H1 (cell line): ENCODE results near the gene KIF5A. TPM values are rescaled to one million over a fixed set of nuclear protein-coding genes. Genes with fewer than 3 reads are reported as not detected.

Source experiments
- BACH1 ChIP-seq: IDR thresholded peaks from 2 replicates; pipeline ENCODE4 v1.6.1; 2012; ENCODE audit warnings: low read length, improper control_type of control experiment
- CBX8 ChIP-seq: fragments of 300-800, 300-1000 bp; sonication (generic); IDR thresholded peaks from 2 replicates; pipeline ENCODE4 v1.7.1; 2016; ENCODE audit warnings: low read depth, low read length, borderline replicate concordance
- CHD1 ChIP-seq: IDR thresholded peaks from 2 replicates; pipeline ENCODE4 v1.6.1; 2012; ENCODE audit warnings: low read depth, low read length, improper control_type of control experiment
- FOSL1 ChIP-seq: IDR thresholded peaks from 2 replicates; pipeline ENCODE4 v1.6.1; 2011; ENCODE audit warnings: mild to moderate bottlenecking, low read depth, low read length, moderate library complexity; ENCODE audit not compliant: insufficient read depth
- KDM1A ChIP-seq: fragments of 200-600, 300-600 bp; sonication (generic); IDR thresholded peaks from 2 replicates; pipeline ENCODE4 v1.7.1; 2016; ENCODE audit warnings: mild to moderate bottlenecking, low read length, borderline replicate concordance
- POLR2AphosphoS5 ChIP-seq: IDR thresholded peaks from 2 replicates; pipeline ENCODE4 v1.6.1; 2011; ENCODE audit warnings: low read depth, low read length
- RBBP5 ChIP-seq: IDR thresholded peaks from 2 replicates; pipeline ENCODE4 v1.7.1; 2012; ENCODE audit warnings: low read depth, mild to moderate bottlenecking, inconsistent platforms, low read length, moderate library complexity, borderline replicate concordance
- RNF2 ChIP-seq: fragments of 200-900, 300-1000 bp; sonication (generic); IDR thresholded peaks from 2 replicates; pipeline ENCODE4 v1.7.1; 2016; ENCODE audit warnings: borderline replicate concordance, low read depth, mild to moderate bottlenecking, antibody characterized with exemption, low read length; ENCODE audit not compliant: poor library complexity, severe bottlenecking; ENCODE audit errors: missing control alignments
- SIN3A ChIP-seq, 2 experiments: IDR thresholded peaks in 1 of 2; conservative IDR thresholded peaks in 1 of 2; 2 replicates each; pipeline ENCODE4 v1.6.1; 2011 to 2012; ENCODE audit warnings: low read length in 2 of 2, improper control_type of control experiment in 1 of 2, low read depth in 1 of 2, mild to moderate bottlenecking in 1 of 2
- SP2 ChIP-seq: IDR thresholded peaks from 2 replicates; pipeline ENCODE4 v1.6.1; 2012; ENCODE audit warnings: mild to moderate bottlenecking, low read length, inconsistent platforms
- SRF ChIP-seq: IDR thresholded peaks from 2 replicates; pipeline ENCODE4 v1.6.1; 2011; ENCODE audit warnings: mild to moderate bottlenecking, low read depth, low read length, moderate library complexity
- polyA plus RNA-seq, 7 experiments: library from polyadenylated mRNA; depleted of rRNA in 3 of 7; stranded (reverse) in 5 of 7; unstranded in 2 of 7; fragments of >200 nt in 5 of 7; fragments of 200-250 nt in 2 of 7; gene quantifications; 1 replicate in 5 of 7; 2 replicates in 1 of 7; 4 replicates in 1 of 7; pipeline versions ENCODE4 v1.2.1 to v1.2.3, GENCODE V29; 2011 to 2013; ENCODE audit warnings: missing spikeins in 2 of 7, mixed read lengths in 2 of 7
- total RNA-seq: library from RNA; stranded (reverse); fragmentation: NEBNext Ultra II Directional; extraction: Animal tissue kit (Norgen Biotek cat#: 25700); gene quantifications from 2 replicates; pipeline ENCODE4 v1.2.1, GENCODE V29; 2021
- TF ChIP-seq, protein P1 (sequence below), 3 experiments: IDR thresholded peaks; 1 replicate in 2 of 3; 2 replicates in 1 of 3; pipeline versions ENCODE4 v1.5.1 to v1.6.1; 2011; ENCODE audit warnings: low read length in 3 of 3, mild to moderate bottlenecking in 3 of 3, inconsistent platforms in 2 of 3, low read depth in 1 of 3, moderate library complexity in 1 of 3; ENCODE audit not compliant: insufficient read depth in 1 of 3; ENCODE audit errors: control extremely low read depth in 1 of 3
- TF ChIP-seq, protein P2 (sequence below): IDR thresholded peaks from 2 replicates; pipeline ENCODE4 v1.6.1; 2012; ENCODE audit warnings: inconsistent platforms
- TF ChIP-seq, protein P3 (sequence below): IDR thresholded peaks from 2 replicates; pipeline ENCODE4 v1.6.1; 2012; ENCODE audit warnings: low read length, inconsistent platforms
- TF ChIP-seq, protein P4 (sequence below): IDR thresholded peaks from 2 replicates; pipeline ENCODE4 v1.6.1; 2011; ENCODE audit warnings: low read length, improper control_type of control experiment
- TF ChIP-seq, protein P5 (sequence below): IDR thresholded peaks from 2 replicates; pipeline ENCODE4 v1.6.1; 2012; ENCODE audit warnings: inconsistent platforms

The KIF5A gene
- total and polyA plus RNA-seq, 2 of the 8 experiments (the other 6 are each of a cell fraction or from before 2014, with no cell fraction given): 10.7 to 21.9 TPM

DNA sequence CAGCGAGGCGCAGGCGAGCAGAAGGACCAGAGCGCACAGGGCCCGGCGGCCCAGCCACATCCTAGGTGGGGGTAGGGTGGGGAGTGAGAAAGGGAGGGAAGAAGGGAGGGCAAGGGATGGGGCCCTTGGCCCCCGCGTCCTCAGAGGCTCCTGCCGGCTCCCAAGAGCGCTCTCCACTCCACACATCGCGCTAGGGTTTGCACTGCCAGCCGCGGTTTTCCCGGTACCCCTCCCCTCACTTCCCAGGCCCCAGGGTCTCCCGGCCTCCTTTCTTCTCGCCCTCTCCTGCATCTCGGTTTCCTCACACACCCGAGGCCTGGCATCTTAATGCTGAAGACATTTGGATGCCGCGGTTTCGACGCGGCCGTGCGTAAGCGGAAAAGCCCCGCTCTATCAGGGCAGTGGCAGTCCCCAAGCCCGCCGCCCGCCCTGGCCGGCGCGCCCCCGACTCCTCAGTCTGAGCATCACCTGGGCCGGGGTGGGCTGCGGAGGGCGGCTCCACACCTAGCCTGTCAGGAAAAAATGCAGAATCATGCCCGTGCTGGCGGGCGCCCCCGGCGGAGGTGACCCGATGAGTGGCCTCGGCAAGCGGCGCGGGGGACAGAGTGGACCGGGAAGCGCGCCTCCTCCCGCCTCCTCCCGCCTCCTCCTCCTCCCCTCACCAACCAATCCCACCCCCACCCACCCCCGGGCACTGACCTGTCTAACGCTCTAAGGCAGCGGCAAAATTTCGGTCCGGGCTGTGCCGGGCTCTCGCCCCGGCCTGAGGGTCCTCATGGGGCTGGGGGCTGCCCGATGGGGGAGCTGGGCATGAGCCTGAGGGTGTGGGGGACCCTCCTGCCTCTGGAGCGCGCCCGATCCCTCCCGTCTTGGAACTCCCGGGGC, 82.5 kb downstream of the KIF5A start (continued):
- TF ChIP-seq SIN3A (conservative IDR thresholded peaks at IDR 0.05 in 1 of 2, IDR thresholded peaks at IDR 0.05 in 1 of 2; ENCODE audit: low read depth in 1 of 2, low read length in 2 of 2): no peak
- TF ChIP-seq, protein P1, sequence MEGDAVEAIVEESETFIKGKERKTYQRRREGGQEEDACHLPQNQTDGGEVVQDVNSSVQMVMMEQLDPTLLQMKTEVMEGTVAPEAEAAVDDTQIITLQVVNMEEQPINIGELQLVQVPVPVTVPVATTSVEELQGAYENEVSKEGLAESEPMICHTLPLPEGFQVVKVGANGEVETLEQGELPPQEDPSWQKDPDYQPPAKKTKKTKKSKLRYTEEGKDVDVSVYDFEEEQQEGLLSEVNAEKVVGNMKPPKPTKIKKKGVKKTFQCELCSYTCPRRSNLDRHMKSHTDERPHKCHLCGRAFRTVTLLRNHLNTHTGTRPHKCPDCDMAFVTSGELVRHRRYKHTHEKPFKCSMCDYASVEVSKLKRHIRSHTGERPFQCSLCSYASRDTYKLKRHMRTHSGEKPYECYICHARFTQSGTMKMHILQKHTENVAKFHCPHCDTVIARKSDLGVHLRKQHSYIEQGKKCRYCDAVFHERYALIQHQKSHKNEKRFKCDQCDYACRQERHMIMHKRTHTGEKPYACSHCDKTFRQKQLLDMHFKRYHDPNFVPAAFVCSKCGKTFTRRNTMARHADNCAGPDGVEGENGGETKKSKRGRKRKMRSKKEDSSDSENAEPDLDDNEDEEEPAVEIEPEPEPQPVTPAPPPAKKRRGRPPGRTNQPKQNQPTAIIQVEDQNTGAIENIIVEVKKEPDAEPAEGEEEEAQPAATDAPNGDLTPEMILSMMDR (IDR thresholded peaks at IDR 0.05; ENCODE audit: control extremely low read depth in 1 of 3, insufficient read depth in 1 of 3, low read depth in 1 of 3, low read length in 3 of 3): no peak
- no peak for TF ChIP-seq SP2
- TF ChIP-seq, protein P2, sequence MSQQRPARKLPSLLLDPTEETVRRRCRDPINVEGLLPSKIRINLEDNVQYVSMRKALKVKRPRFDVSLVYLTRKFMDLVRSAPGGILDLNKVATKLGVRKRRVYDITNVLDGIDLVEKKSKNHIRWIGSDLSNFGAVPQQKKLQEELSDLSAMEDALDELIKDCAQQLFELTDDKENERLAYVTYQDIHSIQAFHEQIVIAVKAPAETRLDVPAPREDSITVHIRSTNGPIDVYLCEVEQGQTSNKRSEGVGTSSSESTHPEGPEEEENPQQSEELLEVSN: no peak
- TF ChIP-seq, protein P3, sequence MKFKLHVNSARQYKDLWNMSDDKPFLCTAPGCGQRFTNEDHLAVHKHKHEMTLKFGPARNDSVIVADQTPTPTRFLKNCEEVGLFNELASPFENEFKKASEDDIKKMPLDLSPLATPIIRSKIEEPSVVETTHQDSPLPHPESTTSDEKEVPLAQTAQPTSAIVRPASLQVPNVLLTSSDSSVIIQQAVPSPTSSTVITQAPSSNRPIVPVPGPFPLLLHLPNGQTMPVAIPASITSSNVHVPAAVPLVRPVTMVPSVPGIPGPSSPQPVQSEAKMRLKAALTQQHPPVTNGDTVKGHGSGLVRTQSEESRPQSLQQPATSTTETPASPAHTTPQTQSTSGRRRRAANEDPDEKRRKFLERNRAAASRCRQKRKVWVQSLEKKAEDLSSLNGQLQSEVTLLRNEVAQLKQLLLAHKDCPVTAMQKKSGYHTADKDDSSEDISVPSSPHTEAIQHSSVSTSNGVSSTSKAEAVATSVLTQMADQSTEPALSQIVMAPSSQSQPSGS: no peak
- no peak for TF ChIP-seq CHD1
- no peak for TF ChIP-seq POLR2AphosphoS5
- TF ChIP-seq CBX8: no peak
- 0 out of 2 replicates have a peak, but pooled peaks have one; percentile 27 for TF ChIP-seq KDM1A
- TF ChIP-seq SRF: no peak
- no peak for TF ChIP-seq FOSL1
- TF ChIP-seq, protein P4, sequence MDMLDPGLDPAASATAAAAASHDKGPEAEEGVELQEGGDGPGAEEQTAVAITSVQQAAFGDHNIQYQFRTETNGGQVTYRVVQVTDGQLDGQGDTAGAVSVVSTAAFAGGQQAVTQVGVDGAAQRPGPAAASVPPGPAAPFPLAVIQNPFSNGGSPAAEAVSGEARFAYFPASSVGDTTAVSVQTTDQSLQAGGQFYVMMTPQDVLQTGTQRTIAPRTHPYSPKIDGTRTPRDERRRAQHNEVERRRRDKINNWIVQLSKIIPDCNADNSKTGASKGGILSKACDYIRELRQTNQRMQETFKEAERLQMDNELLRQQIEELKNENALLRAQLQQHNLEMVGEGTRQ: no peak
- TF ChIP-seq, protein P5, sequence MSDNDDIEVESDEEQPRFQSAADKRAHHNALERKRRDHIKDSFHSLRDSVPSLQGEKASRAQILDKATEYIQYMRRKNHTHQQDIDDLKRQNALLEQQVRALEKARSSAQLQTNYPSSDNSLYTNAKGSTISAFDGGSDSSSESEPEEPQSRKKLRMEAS: no peak
- TF ChIP-seq BACH1: no peak
- peak; percentile 37 for TF ChIP-seq RNF2
- TF ChIP-seq RBBP5: no peak
